Fibroblast of lung (primary cell): ENCODE results near the gene SNX13.

Source experiments
- CTCF ChIP-seq, 2 donors: IDR thresholded peaks in 1 of 2; conservative IDR thresholded peaks in 1 of 2; 1 replicate in 1 of 2; 2 replicates in 1 of 2; pipeline ENCODE4 v1.5.1; 2011 to 2012; ENCODE audit warnings: low read length in 2 of 2, control low read depth in 1 of 2, inconsistent platforms in 1 of 2, low read depth in 1 of 2, mild to moderate bottlenecking in 1 of 2
- EZH2 ChIP-seq: IDR thresholded peaks from 2 replicates; pipeline ENCODE4 v1.5.1; 2012; ENCODE audit warnings: low read length, control low read depth, mild to moderate bottlenecking; ENCODE audit errors: missing control alignments

GRCh38 chr7:17878627-17879026 is 61.7 kb downstream of the SNX13 start:
- no peak for TF ChIP-seq CTCF (conservative IDR thresholded peaks at IDR 0.05 in 1 of 2, IDR thresholded peaks at IDR 0.05 in 1 of 2; ENCODE audit: low read depth in 1 of 2, low read length in 2 of 2)
- TF ChIP-seq EZH2: no peak
